Gastroesophageal sphincter (tissue), 2 donors: ENCODE results near the gene NPHS2.

Source experiments
- EP300 ChIP-seq: sonication (generic); formaldehyde crosslinking; IDR thresholded peaks from one replicate; pipeline ENCODE4 v1.6.1; 2017; ENCODE audit warnings: antibody characterized with exemption, mild to moderate bottlenecking
- POLR2A ChIP-seq, 2 donors: fragments of 450-650 bp; IDR thresholded peaks; one replicate each; pipeline ENCODE4 v1.6.1; 2017; ENCODE audit warnings: antibody characterized with exemption in 2 of 2, mild to moderate bottlenecking in 2 of 2, moderate library complexity in 1 of 2
- POLR2AphosphoS5 ChIP-seq: sonication (generic); formaldehyde crosslinking; IDR thresholded peaks from one replicate; pipeline ENCODE4 v1.6.1; 2017; ENCODE audit warnings: antibody characterized with exemption

GRCh38 chr1:179516976-179517705 lies 58.6 kb downstream of the NPHS2 start:
- TF ChIP-seq POLR2AphosphoS5: no peak
- TF ChIP-seq POLR2A (IDR thresholded peaks at IDR 0.05): no peak
- no peak for TF ChIP-seq EP300
